HG03108 (cell line): Measurements from ENCODE around the gene MYO9B.

ENCODE experiments used
- ATAC-seq: cut with Tn5 transposase; IDR thresholded peaks from one replicate; pipeline ENCODE4 v1.9.1; 2021; ENCODE audit warnings: moderate library complexity; ENCODE audit not compliant: unreplicated experiment

Gene MYO9B

DNA sequence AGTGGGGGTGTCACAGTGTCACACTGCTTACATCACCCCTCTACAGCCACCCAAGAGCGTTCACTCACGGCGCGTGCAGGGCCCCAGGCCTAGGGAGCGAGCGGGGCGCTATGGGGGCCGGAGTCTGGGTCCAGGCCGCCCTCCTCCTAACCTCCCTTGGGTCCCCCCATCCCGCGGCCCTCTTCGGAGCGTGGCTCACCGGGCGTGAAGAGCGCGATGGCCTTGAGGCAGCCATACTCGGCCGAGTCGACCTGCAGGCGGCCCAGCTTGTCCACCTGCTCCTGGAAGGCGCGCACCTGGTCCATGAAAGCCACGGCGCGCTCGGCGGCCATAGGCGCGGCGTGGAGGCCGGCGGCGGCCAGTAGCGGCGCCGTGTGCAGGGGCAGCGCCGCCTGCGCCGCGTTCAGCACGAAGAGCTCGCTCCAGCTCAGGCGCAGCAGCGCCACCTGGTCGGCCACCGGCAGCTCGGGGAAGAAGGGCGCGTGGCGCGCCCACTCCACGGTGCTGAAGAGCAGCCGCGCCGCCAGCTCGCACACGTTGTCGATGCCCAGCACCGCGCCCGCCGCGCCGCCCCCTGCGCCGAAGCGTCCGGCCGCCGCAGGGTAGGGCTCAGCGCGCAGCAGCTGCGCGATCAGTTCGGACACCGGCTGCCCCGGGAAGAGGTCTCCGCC lies 159.9 kb downstream of the MYO9B start:
- ATAC-seq, result peak; percentile 59

DNA sequence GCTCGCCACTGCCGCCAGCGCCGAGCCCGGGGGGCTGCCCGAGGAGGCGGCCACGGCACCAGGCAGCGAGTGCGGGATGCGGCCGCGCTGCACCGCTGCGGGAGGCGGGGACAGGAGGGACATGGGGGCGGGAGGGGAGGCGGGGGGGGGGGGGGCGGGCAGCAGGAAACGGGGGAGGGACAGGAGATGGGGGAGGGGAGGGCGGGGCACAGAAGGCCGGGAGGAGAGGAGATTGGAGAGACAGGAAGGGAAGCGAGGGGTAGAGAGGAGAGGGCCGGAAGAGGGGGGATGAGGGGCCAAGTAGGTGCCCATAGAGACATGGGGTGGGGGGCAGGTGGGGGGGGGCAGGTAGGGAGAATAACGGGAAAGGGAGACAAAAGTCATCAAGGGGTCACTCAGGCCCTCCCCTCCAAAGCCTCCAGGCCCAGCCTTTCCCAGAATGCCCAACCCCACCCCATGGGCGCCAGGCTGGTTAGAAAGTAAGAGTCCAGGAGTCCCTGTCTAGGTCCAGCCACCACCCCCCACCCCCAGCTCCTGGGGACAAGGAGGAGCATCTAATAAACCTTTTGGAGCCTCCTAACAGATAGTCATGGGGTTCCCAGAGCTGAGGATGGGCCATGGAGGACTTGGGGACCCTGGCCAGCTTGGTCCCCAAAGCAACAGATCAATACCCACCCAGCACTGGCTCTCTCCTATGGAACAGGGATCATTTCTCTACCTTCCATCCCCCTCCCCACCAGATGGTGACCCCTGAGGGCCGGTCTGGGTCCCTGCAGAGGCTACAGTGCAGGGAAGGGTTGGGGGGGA lies 160.6 kb downstream of the MYO9B start:
- ATAC-seq, result peak; percentile 10

DNA sequence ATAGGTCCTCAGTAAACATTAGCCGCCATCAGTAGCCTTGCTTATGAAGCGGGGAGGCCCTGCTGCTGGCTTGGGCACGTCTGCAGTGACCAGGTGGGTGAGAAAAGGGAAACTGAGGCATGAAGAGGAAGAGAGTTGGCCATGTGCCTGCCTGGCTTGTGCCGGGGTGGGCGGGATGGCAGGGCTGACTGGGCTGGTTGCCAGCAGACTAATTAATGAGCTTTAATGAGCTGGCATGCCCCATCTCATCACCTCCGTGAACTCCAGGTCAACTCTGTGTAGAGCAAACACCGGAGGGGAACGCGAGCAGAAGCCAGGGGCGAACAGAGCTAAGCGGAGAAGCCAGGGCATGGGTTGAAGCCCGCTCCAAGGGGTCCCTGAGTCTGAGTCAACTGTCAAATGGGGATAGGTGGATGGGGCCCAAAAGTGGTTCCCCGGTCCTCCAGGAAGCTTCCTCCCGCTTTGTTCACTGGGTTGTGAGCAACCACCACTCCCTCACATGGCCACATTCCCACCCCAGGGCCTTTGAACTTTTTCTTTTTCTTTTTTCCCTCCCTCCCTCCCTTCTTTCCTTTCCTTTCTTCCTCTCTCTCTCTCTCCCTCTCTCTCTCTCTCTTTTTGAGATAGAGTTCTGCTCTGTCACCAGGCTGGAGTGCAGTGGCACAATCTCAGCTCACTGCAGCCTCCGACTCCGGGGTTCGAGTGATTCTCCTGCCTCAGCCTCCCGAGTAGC lies 161.4 kb downstream of the MYO9B start:
- ATAC-seq, result no peak

DNA sequence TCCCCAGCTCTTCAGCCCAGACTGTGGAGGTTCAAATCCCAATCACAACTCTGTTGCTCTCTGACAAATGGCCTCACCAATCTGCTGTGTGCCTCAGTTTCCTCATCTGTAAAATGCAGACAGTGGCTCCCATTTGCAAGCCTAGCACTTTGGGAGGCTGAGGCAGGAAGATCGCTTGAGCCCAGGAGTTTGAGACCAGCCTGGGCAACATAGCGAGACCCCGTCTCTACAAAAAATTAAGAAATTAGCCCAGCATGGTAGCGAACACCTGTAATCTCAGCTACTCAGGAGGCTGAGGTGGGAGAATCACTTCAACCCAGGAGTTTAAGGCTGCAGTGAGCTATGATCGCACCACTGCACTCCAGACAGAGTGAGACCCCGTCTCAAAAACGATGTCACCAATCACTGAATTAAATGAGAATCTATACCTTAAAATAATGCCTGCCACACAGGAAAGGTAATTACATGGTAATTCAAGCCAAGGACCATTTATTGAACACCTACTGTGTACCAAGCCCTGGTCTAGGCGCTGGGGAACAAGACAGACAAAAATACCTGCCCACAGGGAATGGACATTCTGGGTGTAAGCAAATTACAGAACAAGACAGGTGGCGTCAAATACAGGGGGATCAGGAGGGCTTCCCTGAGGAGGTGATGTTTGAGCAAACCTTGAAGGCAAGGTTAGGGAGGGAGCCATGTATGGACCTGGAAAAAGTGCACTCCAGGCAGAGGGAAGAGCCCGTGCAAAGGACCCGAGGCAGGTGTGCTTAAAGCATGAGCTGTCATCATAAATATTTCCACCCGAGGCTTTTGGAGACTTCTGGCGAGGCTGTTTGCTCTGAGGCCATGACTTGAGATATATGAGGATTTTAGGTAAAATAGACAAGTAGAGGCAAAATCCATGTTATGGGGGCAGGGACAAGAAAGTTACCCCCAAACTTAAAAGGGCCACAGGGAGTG lies 162.4 kb downstream of the MYO9B start:
- ATAC-seq, result no peak

DNA sequence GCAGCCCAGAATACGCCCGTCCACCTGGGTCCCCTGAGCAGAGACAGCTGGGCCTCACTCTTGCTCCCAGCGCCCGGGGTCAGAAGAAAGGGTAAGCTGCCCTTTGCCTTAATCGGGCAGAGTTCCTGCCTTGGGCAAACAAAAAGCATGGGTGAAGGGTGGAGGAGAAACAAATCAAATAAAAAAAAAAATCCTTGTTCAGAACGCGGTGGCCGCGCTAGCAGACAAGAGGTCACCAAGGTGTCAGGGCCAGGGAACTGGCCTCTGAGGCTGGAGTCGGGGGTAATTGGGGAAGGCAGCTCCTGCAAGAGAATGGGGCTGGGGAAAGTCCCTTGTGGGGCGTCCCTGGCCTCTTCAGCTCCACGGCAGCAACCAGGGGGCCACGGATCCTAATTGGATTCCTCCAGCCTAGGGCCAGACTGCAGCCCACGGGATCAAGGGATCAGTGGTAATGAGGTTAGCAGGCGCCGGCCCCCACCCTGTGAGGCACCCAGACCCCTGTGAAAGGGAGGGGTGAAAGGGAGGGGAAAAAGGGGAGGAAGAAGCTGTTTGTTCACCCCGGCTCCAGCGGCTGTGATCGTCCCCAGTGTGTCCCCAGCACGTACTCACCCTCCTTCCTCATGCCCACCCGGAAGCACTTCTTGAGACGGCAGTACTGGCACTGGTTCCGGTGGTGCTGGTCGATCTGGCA lies 164.6 kb downstream of the MYO9B start:
- no peak for ATAC-seq

DNA sequence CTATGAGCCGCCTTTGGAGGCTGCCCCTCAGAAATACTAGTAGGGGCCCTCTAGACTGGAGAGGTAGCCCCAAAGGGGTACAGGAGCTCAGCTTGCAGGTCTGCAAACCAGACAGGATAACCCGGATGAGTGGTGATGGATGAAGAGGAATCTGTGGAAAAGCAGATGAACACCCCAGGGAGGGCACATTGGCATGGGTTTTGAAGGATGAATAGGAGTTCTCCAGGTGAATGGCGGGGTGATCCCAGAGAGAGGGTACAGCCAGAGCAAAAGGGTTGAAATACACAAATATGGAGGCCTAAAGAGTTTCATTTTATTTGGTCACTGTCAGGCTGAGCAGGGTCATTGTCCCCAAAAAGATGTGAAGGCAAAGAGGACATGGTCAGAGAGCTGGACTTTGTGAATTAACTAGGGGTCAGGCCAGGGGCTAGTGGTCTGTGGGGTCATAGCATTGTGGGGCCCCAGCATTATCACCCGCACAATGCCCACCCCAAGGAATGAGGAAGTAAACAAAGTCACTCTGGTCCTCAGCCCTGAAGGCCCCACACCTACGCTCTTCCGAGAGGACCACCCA lies 165.3 kb downstream of the MYO9B start:
- no peak for ATAC-seq

DNA sequence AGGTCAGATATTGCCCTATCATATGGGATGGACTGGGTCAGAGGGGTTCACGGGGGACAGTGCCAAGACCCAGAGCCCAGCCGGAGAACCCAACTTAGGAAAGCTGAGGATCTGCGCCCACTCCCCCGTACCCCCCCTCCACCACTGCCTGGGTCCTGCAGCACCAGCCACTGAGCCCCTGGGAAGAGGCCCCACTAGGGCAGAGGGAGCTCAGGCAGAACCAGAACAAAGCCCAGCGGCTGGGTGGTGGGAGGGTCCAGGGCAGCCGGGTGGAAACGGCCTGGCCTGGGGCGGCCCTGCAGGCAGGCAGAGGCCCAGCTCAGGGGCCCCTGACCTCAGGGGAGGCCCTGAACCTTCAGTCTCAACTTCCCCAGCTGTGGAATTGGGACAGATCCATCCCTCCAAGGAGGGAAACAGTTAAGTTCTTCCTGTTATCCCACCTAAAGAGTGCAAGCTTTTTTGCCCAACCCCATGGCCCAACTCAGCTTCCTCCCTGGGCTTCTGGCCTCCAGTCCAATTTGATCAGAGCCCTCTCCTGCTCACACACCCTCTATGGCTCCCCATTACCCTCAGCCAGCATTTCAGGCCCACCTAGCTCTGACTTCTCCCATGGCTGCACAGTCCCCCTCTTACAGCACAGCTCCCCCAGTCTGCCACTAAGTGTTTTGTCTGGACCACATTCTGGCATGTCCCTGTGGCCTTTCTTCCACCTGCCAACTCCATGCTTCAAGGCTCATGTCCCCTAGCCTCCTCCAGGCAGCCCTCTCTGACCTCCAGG lies 167.0 kb downstream of the MYO9B start:
- no peak for ATAC-seq

DNA sequence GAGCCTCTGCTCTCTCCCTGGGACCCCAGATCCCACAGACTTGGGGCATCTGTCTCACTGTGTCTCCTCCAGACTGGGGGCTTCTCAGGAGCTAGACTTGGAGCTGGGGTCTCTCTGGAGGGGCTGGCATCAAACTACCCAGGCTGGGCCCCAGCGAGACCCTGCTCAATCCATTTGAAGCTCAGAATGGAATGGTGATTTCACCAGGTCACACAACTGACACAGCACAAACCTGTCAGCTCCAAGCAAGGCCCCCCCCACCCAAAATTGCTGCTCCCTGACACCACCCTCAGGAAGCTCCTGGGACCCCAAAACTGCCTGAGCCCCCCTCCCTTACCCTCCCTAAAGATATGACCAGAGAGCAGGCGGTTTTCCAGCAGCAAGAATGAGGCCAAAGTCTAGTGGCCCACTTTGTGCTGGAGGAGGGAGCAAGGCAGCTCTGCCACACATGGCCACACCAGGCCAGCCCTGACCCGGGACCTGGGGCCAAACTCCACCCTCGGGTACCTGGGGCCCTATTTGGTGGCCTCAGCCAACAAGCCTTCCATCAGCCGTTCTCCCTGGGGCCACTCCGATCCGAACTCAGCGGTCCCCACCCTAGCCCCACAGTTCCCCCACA lies 167.7 kb downstream of the MYO9B start:
- no peak for ATAC-seq

DNA sequence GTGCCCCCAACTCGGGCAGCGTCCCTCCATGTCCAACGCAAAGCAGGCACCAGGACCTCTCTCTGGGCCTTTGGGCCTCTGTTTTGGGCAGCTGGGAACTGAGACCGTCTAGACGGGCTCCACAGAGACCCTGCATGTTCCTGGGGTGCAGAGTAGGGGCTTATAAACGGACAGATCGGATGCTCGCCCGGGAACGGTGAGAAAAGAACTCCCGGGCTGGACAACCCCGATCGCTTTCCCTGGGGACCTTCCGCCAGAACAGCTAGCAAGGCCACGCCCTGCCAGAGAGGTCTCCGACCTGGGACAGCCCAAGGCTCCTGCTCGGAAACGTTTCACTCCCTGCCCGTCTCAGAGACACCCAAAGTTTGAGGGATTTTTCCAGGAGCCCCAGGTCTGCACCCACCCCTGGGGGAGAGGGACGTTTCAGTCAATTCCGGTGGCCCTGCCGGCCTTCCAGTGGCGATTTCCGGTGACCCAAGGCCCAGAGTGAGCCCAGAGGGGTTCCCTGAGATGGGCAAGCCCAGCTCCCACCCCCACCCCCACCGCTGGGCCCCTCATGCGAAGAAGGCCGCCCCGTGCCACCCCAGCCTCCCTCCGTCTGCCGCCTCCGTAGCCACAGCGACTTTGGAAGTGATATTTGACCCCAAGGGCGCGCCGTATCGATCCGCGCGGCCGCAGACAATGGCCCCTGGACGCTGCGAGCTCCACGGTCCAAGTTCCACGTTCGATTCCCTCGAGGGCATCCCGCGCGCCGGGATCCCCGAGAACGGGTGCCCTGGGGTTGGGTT lies 168.4 kb downstream of the MYO9B start:
- no peak for ATAC-seq

DNA sequence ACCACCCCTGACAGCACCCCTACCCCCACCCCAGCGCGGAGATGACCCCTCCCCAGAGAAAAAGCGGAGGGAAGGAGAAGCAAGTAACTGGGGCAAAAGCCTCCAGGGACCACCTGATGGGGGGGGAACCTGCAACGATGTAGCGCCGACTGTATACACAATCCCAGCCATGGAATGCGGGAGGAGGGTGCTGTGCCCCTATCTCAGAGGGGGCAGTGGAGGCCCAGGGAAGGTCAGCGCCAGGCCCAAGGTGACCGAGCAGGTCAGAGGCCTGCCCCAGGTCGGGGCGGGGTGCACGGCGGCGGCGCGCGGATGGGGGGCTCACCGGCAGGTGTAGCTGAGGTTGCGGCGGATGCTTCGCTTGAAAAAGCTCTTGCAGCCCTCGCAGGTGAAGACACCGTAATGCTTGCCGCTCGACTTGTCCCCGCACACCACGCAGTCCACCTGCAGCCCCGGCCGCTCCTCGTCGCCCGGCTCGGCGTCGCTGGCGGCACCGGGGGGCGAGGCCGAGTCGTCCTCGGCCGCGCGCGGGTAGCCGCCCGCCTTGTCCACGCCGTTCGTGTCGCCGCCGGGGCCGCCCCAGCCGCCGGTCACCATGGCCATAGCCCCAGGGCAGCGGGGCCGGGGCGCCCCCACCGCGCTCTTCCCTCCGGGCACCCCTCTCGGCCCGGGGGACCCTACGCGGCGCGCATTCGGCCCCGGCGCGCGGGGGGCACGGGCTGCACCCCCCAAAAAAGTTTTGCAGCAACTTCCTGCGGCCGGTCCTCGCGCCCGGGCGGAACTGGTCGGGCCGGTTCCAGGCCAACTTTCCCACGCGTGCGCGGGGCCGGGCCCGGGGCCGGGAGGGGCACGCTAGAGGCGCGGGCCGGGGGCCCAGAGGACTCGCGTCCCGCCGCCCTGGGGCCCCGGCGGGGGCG lies 169.3 kb downstream of the MYO9B start:
- ATAC-seq, result peak; percentile 10

DNA sequence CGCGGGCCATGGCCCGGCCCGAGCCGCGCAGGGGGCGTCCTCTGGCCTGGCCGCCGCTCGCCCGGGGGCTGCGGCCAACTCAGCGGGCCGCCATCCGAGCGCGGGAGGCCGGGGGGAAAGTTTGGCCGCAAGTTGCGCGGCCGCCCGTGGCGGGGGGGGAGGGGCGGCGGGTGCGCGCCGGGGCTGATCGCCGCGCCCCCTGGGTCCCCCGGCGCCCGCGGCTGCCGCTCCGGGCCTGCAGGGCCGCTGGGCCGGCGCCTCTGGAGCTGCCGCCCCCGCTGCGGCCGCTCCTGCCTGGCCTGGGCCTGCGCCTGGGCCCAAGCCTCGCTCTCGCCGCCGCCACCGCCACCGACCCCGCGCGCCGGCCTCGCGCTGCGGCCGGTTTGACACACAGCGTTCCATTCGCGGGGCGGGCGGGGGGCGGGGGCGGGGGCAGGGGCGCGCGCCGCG lies 170.0 kb downstream of the MYO9B start, which contains the start of gene NR2F6:
TSS of gene NR2F6 (minus strand) at position 385 of the 450 bp plus-strand sequence. CDS start 699 bp downstream, outside the sequence.
- no peak for ATAC-seq

DNA sequence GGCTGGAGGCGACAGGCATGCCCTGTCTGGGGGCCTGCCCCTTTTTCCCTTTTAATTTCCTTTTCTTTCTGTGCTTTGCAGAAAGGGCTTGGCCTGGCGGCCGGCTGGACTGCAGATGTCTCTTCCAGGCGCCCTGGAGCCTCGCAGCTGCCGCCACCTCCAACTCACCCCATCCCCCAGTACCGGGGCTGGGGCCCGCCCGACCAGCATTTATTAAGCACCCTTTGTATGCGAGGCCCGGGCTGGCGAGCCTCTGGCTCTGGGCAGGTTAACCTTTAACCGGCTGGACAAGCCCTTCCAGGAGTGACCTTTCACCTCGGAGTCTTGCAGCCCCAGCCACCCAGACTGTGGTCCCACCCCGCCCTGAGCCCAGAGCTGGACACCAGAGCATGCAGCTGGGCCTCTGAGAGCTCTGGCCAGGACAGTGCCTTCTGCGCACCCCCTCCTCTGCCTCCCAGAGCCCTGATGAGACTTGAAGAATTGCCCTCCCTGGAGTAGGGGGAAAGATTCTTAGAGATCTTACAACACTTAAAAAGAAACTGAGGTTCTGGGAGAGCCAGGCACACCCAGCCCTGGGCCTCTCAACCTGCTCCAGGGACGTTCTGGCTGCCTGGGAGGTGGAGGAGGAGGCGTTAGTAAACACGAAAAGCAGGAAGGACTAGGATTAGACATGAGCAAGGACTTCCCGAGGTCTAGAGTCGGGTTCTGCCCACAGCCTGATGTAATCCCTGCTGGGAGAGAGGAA lies 171.3 kb downstream of the MYO9B start:
- no peak for ATAC-seq

DNA sequence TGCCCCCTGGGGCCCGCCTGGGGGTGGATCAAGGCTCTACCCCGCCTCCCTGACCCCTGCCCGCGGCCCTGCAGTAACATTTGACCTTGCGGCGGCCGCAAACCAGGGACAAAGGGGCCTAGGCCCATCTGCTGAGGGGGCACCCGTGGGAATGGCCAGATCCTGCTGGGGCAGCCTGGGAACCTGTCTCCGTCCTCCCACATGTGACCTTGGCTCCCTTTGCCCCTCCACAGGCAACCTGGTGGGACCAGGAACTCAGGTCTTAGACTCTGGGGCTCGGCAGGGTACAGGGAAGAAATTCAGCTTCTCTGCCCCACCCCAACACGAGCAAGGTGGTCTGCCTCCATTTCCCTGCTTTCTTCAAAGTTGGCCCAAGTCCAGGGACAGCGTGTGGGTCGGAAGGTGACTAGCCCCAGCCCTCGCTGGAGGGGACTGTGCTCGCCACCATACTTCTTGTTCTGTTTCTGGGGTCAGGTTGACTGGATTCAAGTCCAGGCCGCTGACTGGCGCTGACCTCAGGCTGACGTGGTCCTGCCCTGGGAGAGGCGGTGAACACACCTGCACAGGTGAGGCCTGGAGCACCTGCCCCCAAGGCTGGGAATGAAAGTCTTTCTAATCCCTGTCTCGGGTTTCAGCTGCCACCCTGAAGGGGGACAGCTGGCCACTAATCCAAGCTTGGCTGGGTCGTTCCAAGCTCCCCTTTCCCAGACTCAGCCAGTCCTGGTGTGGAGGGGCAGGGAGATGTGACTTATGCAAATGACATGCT lies 172.6 kb downstream of the MYO9B start:
- ATAC-seq, result no peak

DNA sequence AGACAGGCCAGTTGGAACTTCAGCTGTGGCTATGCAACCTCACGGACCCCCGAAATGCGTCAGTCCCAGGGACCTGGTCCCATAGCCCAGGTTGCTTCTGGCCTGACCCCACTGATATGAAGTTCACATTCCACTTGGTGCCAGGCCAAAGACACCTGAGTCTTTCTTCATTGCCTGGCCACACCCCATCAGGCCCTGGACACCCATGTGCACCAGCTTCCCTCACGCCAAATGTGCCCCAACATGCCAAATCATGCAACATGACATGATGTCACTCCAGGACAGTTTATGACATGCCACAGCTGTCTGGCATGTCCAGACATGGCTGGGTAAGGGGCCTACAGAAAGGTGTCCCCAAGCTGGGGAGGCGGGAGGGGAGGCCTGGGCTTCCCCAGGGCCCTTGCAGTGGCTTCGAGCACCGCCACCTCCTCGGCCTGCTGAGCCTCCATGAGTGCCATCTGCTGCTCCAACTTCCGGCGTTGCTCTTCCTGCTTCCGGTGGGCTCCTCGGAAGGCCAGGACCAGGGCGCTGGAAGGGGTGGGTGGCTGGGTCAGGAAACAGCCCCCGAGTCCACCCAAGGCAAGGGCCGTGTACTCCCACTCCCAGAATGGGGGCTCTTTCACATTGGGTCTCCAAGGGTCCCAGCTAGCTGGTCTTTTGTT lies 174.4 kb downstream of the MYO9B start:
- ATAC-seq, result no peak

DNA sequence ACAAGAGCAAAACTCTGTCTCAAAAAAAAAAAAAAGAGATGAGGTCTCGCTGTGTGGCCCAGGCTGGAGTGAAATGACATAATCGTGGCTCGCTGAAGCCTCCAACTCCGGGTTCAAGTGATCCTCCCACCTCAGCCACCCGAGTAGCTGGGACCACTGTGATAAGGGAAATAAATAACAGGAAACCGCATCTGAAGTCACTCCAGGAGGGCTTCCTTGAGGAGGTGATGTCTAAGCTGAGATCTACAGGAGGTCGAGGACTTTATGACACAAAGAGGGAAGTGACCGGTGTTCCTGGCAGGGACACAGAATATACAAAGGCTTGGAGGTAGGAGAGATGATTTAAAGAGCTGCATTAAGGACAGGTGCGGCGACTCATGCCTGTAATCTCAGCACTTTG lies 179.1 kb downstream of the MYO9B start:
- ATAC-seq, result no peak
